ENCODE results near the gene CEP70.
"Not testable (repeated sequence)": the region's sequence is repeated elsewhere in the genome, so short reads cannot be mapped to it uniquely, and the experiment has no call there.

Gene CEP70

GRCh38 chr3:138594150-138594934 is at the start of gene CEP70:
Gene CEP70 (minus strand): TSS chr3:138594260. CDS start chr3:138572927, 21,333 bp downstream.
- DNase-seq (ENCODE audit: low read depth in 2 of 2) = peak; percentile 72 to 79

GRCh38 chr3:138642927-138643253 is 48.8 kb upstream of the CEP70 start:
- no peak for DNase-seq (ENCODE audit: low read depth in 2 of 2)

GRCh38 chr3:138642226-138642926 is 48.3 kb upstream of the CEP70 start:
- DNase-seq (ENCODE audit: low read depth in 2 of 2) = no peak

GRCh38 chr3:138640537-138640936 is 46.5 kb upstream of the CEP70 start:
- DNase-seq (ENCODE audit: low read depth in 2 of 2) = no peak

GRCh38 chr3:138638641-138639040 is 44.6 kb upstream of the CEP70 start:
- DNase-seq (ENCODE audit: low read depth in 2 of 2) = no peak

- no peak for DNase-seq (ENCODE audit: low read depth in 2 of 2)
Measured at GRCh38 chr3:138629526-138629925, 35.5 kb upstream of the CEP70 start.

GRCh38 chr3:138625707-138626365 is 31.8 kb upstream of the CEP70 start:
- no peak for DNase-seq (ENCODE audit: low read depth in 2 of 2)

GRCh38 chr3:138624518-138624917 is 30.5 kb upstream of the CEP70 start:
- no peak for DNase-seq (ENCODE audit: low read depth in 2 of 2)

- no peak for DNase-seq (ENCODE audit: low read depth in 2 of 2)
Measured at GRCh38 chr3:138620431-138620830, 26.4 kb upstream of the CEP70 start.

- DNase-seq (ENCODE audit: low read depth in 2 of 2) = no peak
Measured at GRCh38 chr3:138615462-138615861, 21.4 kb upstream of the CEP70 start.

- DNase-seq (ENCODE audit: low read depth in 2 of 2) = no peak
Measured at GRCh38 chr3:138609898-138610266, 15.8 kb upstream of the CEP70 start.

GRCh38 chr3:138608322-138609135 is 14.5 kb upstream of the CEP70 start, which contains the start of gene FAIM:
Gene FAIM (plus strand): TSS chr3:138608771. CDS start chr3:138619727, 10,956 bp downstream.
- DNase-seq (ENCODE audit: low read depth in 2 of 2) = peak; percentile 33 to 56

GRCh38 chr3:138604106-138604595 is 10.1 kb upstream of the CEP70 start:
- not testable (repeated sequence) for DNase-seq (ENCODE audit: low read depth in 2 of 2)

GRCh38 chr3:138601661-138602060 is 7.6 kb upstream of the CEP70 start:
- DNase-seq (ENCODE audit: low read depth in 2 of 2) = not testable (repeated sequence)

GRCh38 chr3:138600100-138600745 is 6.2 kb upstream of the CEP70 start:
- DNase-seq (ENCODE audit: low read depth in 2 of 2) = no peak

GRCh38 chr3:138598534-138598933 is 4.5 kb upstream of the CEP70 start:
- DNase-seq (ENCODE audit: low read depth in 2 of 2) = no peak

GRCh38 chr3:138597186-138597976 is 3.3 kb upstream of the CEP70 start:
- DNase-seq (ENCODE audit: low read depth in 2 of 2) = not testable (repeated sequence)

GRCh38 chr3:138594935-138595610 is 1.0 kb upstream of the CEP70 start:
- DNase-seq (ENCODE audit: low read depth in 2 of 2) = no peak

- DNase-seq (ENCODE audit: low read depth in 2 of 2) = no peak
Measured at GRCh38 chr3:138593488-138594149, 441 bp downstream of the CEP70 start.

Data from stimulated activated CD4-positive, alpha-beta T cell treated with anti-CD3 and anti-CD28 coated beads, Interleukin-1b, Interleukin-23, amount 100 ng/mL, for 4 hours (primary cell).